ENCODE data around the gene LYPLAL1. TPM values are rescaled to one million over a fixed set of nuclear protein-coding genes. Genes with fewer than 3 reads are reported as not detected.

Gene LYPLAL1
- polyA plus RNA-seq (2012; ENCODE audit: insufficient read depth, insufficient read length, low read depth) = 21.6 TPM

DNA sequence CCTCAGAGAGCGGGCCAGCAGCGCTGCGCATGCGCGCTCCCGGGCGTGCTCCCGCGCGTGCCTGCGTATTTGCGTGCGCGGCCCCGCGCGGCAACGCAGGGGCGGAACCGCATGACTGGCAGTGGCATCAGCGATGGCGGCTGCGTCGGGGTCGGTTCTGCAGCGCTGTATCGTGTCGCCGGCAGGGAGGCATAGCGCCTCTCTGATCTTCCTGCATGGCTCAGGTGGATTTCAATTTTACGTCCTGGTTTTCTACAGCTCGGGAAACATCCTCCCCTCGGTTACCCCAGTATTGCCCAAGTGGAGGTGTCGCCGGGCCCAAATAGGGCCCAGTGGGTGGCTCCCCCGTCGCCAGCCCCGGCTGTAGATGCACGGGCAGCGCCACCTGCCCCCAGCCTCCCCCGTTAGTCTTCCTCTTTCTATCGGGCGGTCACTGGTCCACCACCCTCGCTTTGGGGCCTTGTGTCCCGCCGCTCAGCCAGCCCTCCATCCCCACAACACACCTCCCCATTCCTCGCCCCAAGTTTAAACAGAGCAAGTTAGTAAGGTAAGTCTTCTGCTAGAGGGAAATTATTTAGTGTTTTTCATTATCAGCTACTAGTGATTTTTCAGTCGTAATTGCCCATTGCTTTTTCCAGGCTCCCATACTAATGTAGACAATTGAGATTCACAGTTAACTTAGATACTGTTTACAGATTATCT is at the start of gene LYPLAL1:
Gene LYPLAL1, plus strand, starts transcription at position 121 of the 702 bp plus-strand sequence. Its CDS starts 13 bp downstream, at position 134.
- Histone ChIP-seq H3K36me3 (no peaks in the 10 kb centered on the region), H3K27me3 (no peaks in the 10 kb centered on the region), H3K4me3 (ENCODE audit: low read depth, low read length) (peak within 1 kb of the TSS; percentile 89), H3K9me3 (no peaks in the 10 kb centered on the region), H3K4me1 (no peaks in the 10 kb centered on the region)
- no peak for TF ChIP-seq CTCF (IDR thresholded peaks at IDR 0.05; ENCODE audit: low read depth, low read length)
- DNase-seq = peak; percentile 92

GRCh38 chr1:219124163-219124562 is 49.5 kb upstream of the LYPLAL1 start:
- Histone ChIP-seq H3K9me3 (no peaks in the 10 kb centered on the region), H3K4me3 (ENCODE audit: low read depth, low read length) (no peak overlapping the region), H3K27me3 (no peaks in the 10 kb centered on the region), H3K4me1 (peaks cover 3% of the 10 kb centered on the region), H3K36me3 (no peaks in the 10 kb centered on the region)
- DNase-seq = no peak
- no peak for TF ChIP-seq CTCF (IDR thresholded peaks at IDR 0.05; ENCODE audit: low read depth, low read length)

DNA sequence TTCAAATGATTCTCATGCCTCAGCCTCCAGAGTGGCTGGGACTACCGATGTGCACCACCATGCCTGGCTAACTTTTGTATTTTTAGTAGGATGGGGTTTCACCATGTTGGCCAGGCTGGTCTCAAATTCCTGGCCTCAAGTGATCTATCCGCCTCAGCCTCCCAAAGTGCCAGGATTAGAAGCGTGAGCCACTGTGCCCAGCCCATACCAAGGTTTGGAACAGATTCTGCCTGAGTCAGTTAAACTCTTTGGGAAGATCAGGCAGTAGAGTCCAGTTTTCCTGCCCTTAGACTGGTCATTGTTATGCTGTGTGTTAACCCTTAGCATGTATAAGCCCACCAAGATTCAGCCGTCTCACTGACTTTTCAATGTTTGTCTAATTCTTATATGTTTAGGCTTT is 48.3 kb upstream of the LYPLAL1 start:
- H3K9me3 ChIP-seq = no peaks in the 10 kb centered on the region
- TF ChIP-seq CTCF (IDR thresholded peaks at IDR 0.05; ENCODE audit: low read depth, low read length) = no peak
- no peaks in the 10 kb centered on the region for H3K27me3 ChIP-seq
- no peak overlapping the region for H3K4me3 ChIP-seq (ENCODE audit: low read depth, low read length)
- no peak for DNase-seq
- H3K36me3 ChIP-seq = no peaks in the 10 kb centered on the region
- peaks cover 3% of the 10 kb centered on the region for H3K4me1 ChIP-seq

DNA sequence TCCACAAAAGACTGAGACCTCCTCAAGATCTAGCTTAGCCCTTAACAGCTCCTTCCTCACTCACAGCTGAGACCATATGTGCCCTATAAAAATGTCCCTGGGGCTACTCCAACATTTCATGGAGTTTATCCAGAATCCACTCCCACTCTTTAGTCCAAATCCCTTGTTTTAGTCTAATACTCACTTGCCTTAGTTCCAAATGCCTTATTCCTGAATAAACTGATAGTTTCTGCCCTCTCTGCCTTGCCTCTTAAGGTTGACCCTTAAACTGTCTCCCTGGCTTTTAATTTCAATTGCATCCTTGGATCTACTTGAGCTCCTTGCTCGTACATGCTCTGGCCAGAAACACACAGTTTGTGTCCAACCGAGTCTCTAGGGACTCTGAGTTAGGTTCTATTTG is 47.3 kb upstream of the LYPLAL1 start:
- H3K4me1 ChIP-seq = peaks cover 3% of the 10 kb centered on the region
- H3K27me3 ChIP-seq = no peaks in the 10 kb centered on the region
- H3K4me3 ChIP-seq (ENCODE audit: low read depth, low read length) = no peak overlapping the region
- no peaks in the 10 kb centered on the region for H3K9me3 ChIP-seq
- TF ChIP-seq CTCF (IDR thresholded peaks at IDR 0.05; ENCODE audit: low read depth, low read length) = no peak
- H3K36me3 ChIP-seq = no peaks in the 10 kb centered on the region
- DNase-seq = no peak

DNA sequence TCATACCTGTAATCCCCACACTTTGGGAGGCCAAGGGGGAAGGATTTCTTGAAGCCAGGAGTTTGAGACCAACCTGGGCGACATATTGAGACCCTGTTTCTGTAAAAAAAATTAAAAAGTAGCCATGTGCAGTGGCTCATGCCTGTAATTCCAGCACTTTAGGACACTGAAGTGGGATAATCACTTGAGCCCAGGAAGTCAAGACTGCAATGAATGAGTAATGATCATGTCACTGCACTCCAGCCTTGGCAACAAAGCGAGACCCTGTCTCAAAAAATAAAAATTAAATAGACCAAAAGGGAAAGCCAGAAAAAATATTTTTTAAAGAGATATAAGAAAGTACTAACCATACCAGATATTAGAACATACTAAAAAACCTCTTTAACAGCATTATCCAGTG is 44.7 kb upstream of the LYPLAL1 start:
- peaks cover 3% of the 10 kb centered on the region for H3K4me1 ChIP-seq
- no peaks in the 10 kb centered on the region for H3K27me3 ChIP-seq
- no peak overlapping the region for H3K4me3 ChIP-seq (ENCODE audit: low read depth, low read length)
- DNase-seq = no peak
- no peaks in the 10 kb centered on the region for H3K36me3 ChIP-seq
- TF ChIP-seq CTCF (IDR thresholded peaks at IDR 0.05; ENCODE audit: low read depth, low read length) = no peak
- no peaks in the 10 kb centered on the region for H3K9me3 ChIP-seq

- no peak overlapping the region for H3K4me3 ChIP-seq (ENCODE audit: low read depth, low read length)
- no peaks in the 10 kb centered on the region for H3K27me3 ChIP-seq
- no peak for DNase-seq
- TF ChIP-seq CTCF (IDR thresholded peaks at IDR 0.05; ENCODE audit: low read depth, low read length) = no peak
- peaks cover 3% of the 10 kb centered on the region for H3K4me1 ChIP-seq
- H3K9me3 ChIP-seq = no peaks in the 10 kb centered on the region
- no peaks in the 10 kb centered on the region for H3K36me3 ChIP-seq
These were observed 43.2 kb upstream of the LYPLAL1 start for GRCh38 chr1:219130366-219130935.
